ENCODE results near the gene APOL5.
"Not testable (repeated sequence)": the region's sequence is repeated elsewhere in the genome, so short reads cannot be mapped to it uniquely, and the experiment has no call there.

Gene APOL5

GRCh38 chr22:35717572-35717971 is at the start of gene APOL5:
APOL5 (plus strand) TSS chr22:35717872; CDS start chr22:35717872, 0 bp downstream.
- H3K4me1 Mint-ChIP-seq (ENCODE audit: low read depth) = no peaks in the 10 kb centered on the region
- no peak within 1 kb of the TSS for H3K4me3 Mint-ChIP-seq
- H3K9me3 Mint-ChIP-seq = peaks cover 12% of the 10 kb centered on the region
- no peak within 1 kb of the TSS for H3K27ac Mint-ChIP-seq
- intact Hi-C loops (cut with micrococcal nuclease) = no loop called here
- H3K27me3 Mint-ChIP-seq = peaks cover 5% of the 10 kb centered on the region
- no peaks in the 10 kb centered on the region for H3K36me3 Mint-ChIP-seq (ENCODE audit: low read depth)

GRCh38 chr22:35674335-35674734 is 43.3 kb upstream of the APOL5 start:
- Mint-ChIP-seq H3K9me3 (peaks cover 18% of the 10 kb centered on the region), H3K27me3 (no peaks in the 10 kb centered on the region), H3K36me3 (ENCODE audit: low read depth) (no peaks in the 10 kb centered on the region), H3K27ac (no peak overlapping the region), H3K4me3 (no peak overlapping the region), H3K4me1 (ENCODE audit: low read depth) (peaks cover 12% of the 10 kb centered on the region)
- intact Hi-C loops (cut with micrococcal nuclease) = no loop called here

- intact Hi-C loops (cut with micrococcal nuclease); H3K4me3 Mint-ChIP-seq; H3K27me3 Mint-ChIP-seq; H3K27ac Mint-ChIP-seq; H3K36me3 Mint-ChIP-seq (ENCODE audit: low read depth): not testable (repeated sequence)
- Mint-ChIP-seq H3K9me3 (peaks cover 18% of the 10 kb centered on the region), H3K4me1 (ENCODE audit: low read depth) (peaks cover 18% of the 10 kb centered on the region)
Observed at GRCh38 chr22:35676065-35676464, 41.6 kb upstream of the APOL5 start.

- Mint-ChIP-seq H3K36me3 (ENCODE audit: low read depth) (no peaks in the 10 kb centered on the region), H3K27ac (no peak overlapping the region), H3K4me3 (no peak overlapping the region), H3K27me3 (no peaks in the 10 kb centered on the region), H3K4me1 (ENCODE audit: low read depth) (peaks cover 18% of the 10 kb centered on the region), H3K9me3 (peaks cover 18% of the 10 kb centered on the region)
- intact Hi-C loops (cut with micrococcal nuclease) = no loop called here
Observed at GRCh38 chr22:35677460-35678187, 40.0 kb upstream of the APOL5 start.

- no peak overlapping the region for H3K27ac Mint-ChIP-seq
- peaks cover 4% of the 10 kb centered on the region for H3K27me3 Mint-ChIP-seq
- intact Hi-C loops (cut with micrococcal nuclease) = no loop called here
- H3K36me3 Mint-ChIP-seq (ENCODE audit: low read depth) = no peaks in the 10 kb centered on the region
- H3K4me1 Mint-ChIP-seq (ENCODE audit: low read depth) = peaks cover 18% of the 10 kb centered on the region
- no peak overlapping the region for H3K4me3 Mint-ChIP-seq
- H3K9me3 Mint-ChIP-seq = peaks cover 18% of the 10 kb centered on the region
Observed at GRCh38 chr22:35678836-35679235, 38.8 kb upstream of the APOL5 start.

- H3K27ac Mint-ChIP-seq; H3K4me3 Mint-ChIP-seq; intact Hi-C loops (cut with micrococcal nuclease); H3K36me3 Mint-ChIP-seq (ENCODE audit: low read depth); H3K27me3 Mint-ChIP-seq: not testable (repeated sequence)
- peaks cover 18% of the 10 kb centered on the region for H3K4me1 Mint-ChIP-seq (ENCODE audit: low read depth)
- H3K9me3 Mint-ChIP-seq = peaks cover 18% of the 10 kb centered on the region
Observed at GRCh38 chr22:35679492-35679891, 38.2 kb upstream of the APOL5 start.

GRCh38 chr22:35681454-35682052 is 36.1 kb upstream of the APOL5 start:
- no peak overlapping the region for H3K4me3 Mint-ChIP-seq
- intact Hi-C loops (cut with micrococcal nuclease) = no loop called here
- peaks cover 12% of the 10 kb centered on the region for H3K4me1 Mint-ChIP-seq (ENCODE audit: low read depth)
- H3K27me3 Mint-ChIP-seq = peaks cover 4% of the 10 kb centered on the region
- no peak overlapping the region for H3K27ac Mint-ChIP-seq
- H3K9me3 Mint-ChIP-seq = no peaks in the 10 kb centered on the region
- no peaks in the 10 kb centered on the region for H3K36me3 Mint-ChIP-seq (ENCODE audit: low read depth)

GRCh38 chr22:35683560-35683959 is 34.1 kb upstream of the APOL5 start:
- Mint-ChIP-seq H3K4me3 (no peak overlapping the region), H3K4me1 (ENCODE audit: low read depth) (peaks cover 12% of the 10 kb centered on the region), H3K27ac (no peak overlapping the region), H3K27me3 (peaks cover 4% of the 10 kb centered on the region), H3K9me3 (no peaks in the 10 kb centered on the region), H3K36me3 (ENCODE audit: low read depth) (no peaks in the 10 kb centered on the region)
- intact Hi-C loops (cut with micrococcal nuclease) = no loop called here

- Mint-ChIP-seq H3K27me3 (peaks cover 4% of the 10 kb centered on the region), H3K27ac (no peak overlapping the region), H3K4me1 (ENCODE audit: low read depth) (peaks cover 6% of the 10 kb centered on the region), H3K36me3 (ENCODE audit: low read depth) (no peaks in the 10 kb centered on the region), H3K9me3 (no peaks in the 10 kb centered on the region), H3K4me3 (no peak overlapping the region)
- intact Hi-C loops (cut with micrococcal nuclease) = no loop called here
Observed at GRCh38 chr22:35684270-35684700, 33.4 kb upstream of the APOL5 start.

GRCh38 chr22:35684732-35685131 is 32.9 kb upstream of the APOL5 start:
- H3K27me3 Mint-ChIP-seq = peaks cover 5% of the 10 kb centered on the region
- intact Hi-C loops (cut with micrococcal nuclease) = no loop called here

GRCh38 chr22:35685731-35686130 is 31.9 kb upstream of the APOL5 start:
- intact Hi-C loops (cut with micrococcal nuclease) = no loop called here
- Mint-ChIP-seq H3K9me3 (no peaks in the 10 kb centered on the region), H3K4me3 (no peak overlapping the region), H3K27ac (no peak overlapping the region), H3K36me3 (ENCODE audit: low read depth) (no peaks in the 10 kb centered on the region), H3K27me3 (peaks cover 6% of the 10 kb centered on the region), H3K4me1 (ENCODE audit: low read depth) (no peaks in the 10 kb centered on the region)

More at GRCh38 chr22:35684732-35685131, 32.9 kb upstream of the APOL5 start:
- Mint-ChIP-seq H3K9me3 (no peaks in the 10 kb centered on the region), H3K27ac (no peak overlapping the region), H3K4me3 (no peak overlapping the region), H3K36me3 (ENCODE audit: low read depth) (no peaks in the 10 kb centered on the region), H3K4me1 (ENCODE audit: low read depth) (peaks cover 1% of the 10 kb centered on the region)

GRCh38 chr22:35686298-35686697 is 31.4 kb upstream of the APOL5 start:
- intact Hi-C loops (cut with micrococcal nuclease) = no loop called here
- H3K4me1 Mint-ChIP-seq (ENCODE audit: low read depth) = no peaks in the 10 kb centered on the region
- H3K4me3 Mint-ChIP-seq = no peak overlapping the region
- H3K36me3 Mint-ChIP-seq (ENCODE audit: low read depth) = no peaks in the 10 kb centered on the region
- no peak overlapping the region for H3K27ac Mint-ChIP-seq
- H3K27me3 Mint-ChIP-seq = peaks cover 6% of the 10 kb centered on the region
- no peaks in the 10 kb centered on the region for H3K9me3 Mint-ChIP-seq

GRCh38 chr22:35687461-35687860 is 30.2 kb upstream of the APOL5 start:
- H3K27ac Mint-ChIP-seq = no peak overlapping the region
- no peak overlapping the region for H3K4me3 Mint-ChIP-seq
- H3K27me3 Mint-ChIP-seq = peaks cover 6% of the 10 kb centered on the region
- intact Hi-C loops (cut with micrococcal nuclease) = no loop called here
- no peaks in the 10 kb centered on the region for H3K36me3 Mint-ChIP-seq (ENCODE audit: low read depth)
- H3K4me1 Mint-ChIP-seq (ENCODE audit: low read depth) = no peaks in the 10 kb centered on the region
- no peaks in the 10 kb centered on the region for H3K9me3 Mint-ChIP-seq

GRCh38 chr22:35688913-35689675 is 28.6 kb upstream of the APOL5 start:
- intact Hi-C loops (cut with micrococcal nuclease) = no loop called here
- no peaks in the 10 kb centered on the region for H3K4me1 Mint-ChIP-seq (ENCODE audit: low read depth)
- H3K36me3 Mint-ChIP-seq (ENCODE audit: low read depth) = no peaks in the 10 kb centered on the region
- H3K27ac Mint-ChIP-seq = no peak overlapping the region
- H3K27me3 Mint-ChIP-seq = peaks cover 1% of the 10 kb centered on the region
- H3K4me3 Mint-ChIP-seq = no peak overlapping the region
- no peaks in the 10 kb centered on the region for H3K9me3 Mint-ChIP-seq

Data from dendritic cell treated with granulocyte-macrophage colony-stimulating factor and Interleukin-4, amounts not matched to agents 40 ng/mL and 50 ng/mL, for 4 days (primary cell).